ENCODE results near the gene EEF1E1. TPM values are rescaled to one million over a fixed set of nuclear protein-coding genes. Genes with fewer than 3 reads are reported as not detected.

EEF1E1 gene
- total RNA-seq, 1 experiment from 2014 or later: 147 TPM

- DNase-seq (ENCODE audit: low spot score): peak; percentile 53
- POLR2A ChIA-PET (ENCODE audit: low non-redundant PET): interaction anchor here (0.7 kb wide), 1 partner anchor 160 kb away, joined by 3 read pairs; no protein-coding TSS in a partner anchor
- H3K27ac ChIP-seq (ENCODE audit: low read depth, low read length, poor library complexity, severe bottlenecking): no peak overlapping the region
- BruUV-seq (replicated peaks): no TSS peak
- no peak overlapping the region for H3K4me3 ChIP-seq (ENCODE audit: low read depth, low read length, poor library complexity, severe bottlenecking)
- no peaks in the 10 kb centered on the region for H3K9me3 ChIP-seq (ENCODE audit: low read depth, low read length, poor library complexity, severe bottlenecking)
- H3K27me3 ChIP-seq (replicated peaks; ENCODE audit: insufficient read depth, low read depth, low read length, poor library complexity): no peaks in the 10 kb centered on the region
- peaks cover 36% of the 10 kb centered on the region for H3K36me3 ChIP-seq (ENCODE audit: insufficient read depth, low read length, poor library complexity, severe bottlenecking)
- CTCF ChIA-PET: interaction anchor here (1.0 to 1.4 kb wide), 2 partner anchors 55 to 337 kb away, joined by 3 to 15 read pairs; no protein-coding TSS in a partner anchor
- intact Hi-C loops (cut with micrococcal nuclease; ENCODE audit: unreplicated experiment): no loop called here
- TF ChIP-seq CTCF (conservative IDR thresholded peaks at IDR 0.05; ENCODE audit: low read depth, low read length) (peak; percentile 61), EZH2 (IDR thresholded peaks at IDR 0.05; ENCODE audit: borderline replicate concordance, low read depth, low read length, poor library complexity, severe bottlenecking) (no peak)
- peaks cover 11% of the 10 kb centered on the region for H3K4me1 ChIP-seq (ENCODE audit: insufficient read depth, low read length, poor library complexity, severe bottlenecking)
These were observed 43.2 kb downstream of the EEF1E1 start for GRCh38 chr6:8059129-8059528.

GRCh38 chr6:8057793-8058192 lies 44.6 kb downstream of the EEF1E1 start:
- POLR2A ChIA-PET (ENCODE audit: low non-redundant PET): no interaction called here

DNA sequence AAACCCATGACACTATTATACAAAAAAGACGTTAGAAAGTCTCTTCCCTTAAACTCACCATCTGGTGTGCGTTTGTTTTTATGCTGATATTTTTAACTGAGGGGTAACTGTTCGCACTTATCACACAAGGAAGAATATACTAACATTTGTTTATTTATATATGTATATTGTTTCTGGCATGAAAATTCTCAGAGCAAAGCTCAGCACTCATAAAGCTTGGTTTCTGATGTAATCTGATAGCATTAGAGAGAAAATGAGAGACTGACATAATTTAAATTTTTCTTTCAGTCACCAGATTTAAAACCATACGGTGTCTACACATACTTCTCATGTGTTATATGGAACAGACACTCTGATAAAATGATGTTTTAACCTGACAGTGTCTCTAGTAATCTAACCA lies 45.1 kb downstream of the EEF1E1 start:
- H3K9me3 ChIP-seq (ENCODE audit: low read depth, low read length, poor library complexity, severe bottlenecking): no peaks in the 10 kb centered on the region
- no peak for DNase-seq (ENCODE audit: low spot score)
- CTCF ChIA-PET: no interaction called here
- POLR2A ChIA-PET (ENCODE audit: low non-redundant PET): interaction anchor here (0.7 kb wide), 1 partner anchor 659 kb away, joined by 3 read pairs; no protein-coding TSS in a partner anchor
- intact Hi-C loops (cut with micrococcal nuclease; ENCODE audit: unreplicated experiment): loop anchor here (2.0 kb wide), 1 partner anchor 334 kb away; no protein-coding TSS in a partner anchor
- H3K27ac ChIP-seq (ENCODE audit: low read depth, low read length, poor library complexity, severe bottlenecking): no peak overlapping the region
- H3K4me1 ChIP-seq (ENCODE audit: insufficient read depth, low read length, poor library complexity, severe bottlenecking): no peaks in the 10 kb centered on the region
- BruUV-seq (replicated peaks): no TSS peak
- H3K4me3 ChIP-seq (ENCODE audit: low read depth, low read length, poor library complexity, severe bottlenecking): no peak overlapping the region
- H3K36me3 ChIP-seq (ENCODE audit: insufficient read depth, low read length, poor library complexity, severe bottlenecking): peaks cover 36% of the 10 kb centered on the region
- H3K27me3 ChIP-seq (replicated peaks; ENCODE audit: insufficient read depth, low read depth, low read length, poor library complexity): no peaks in the 10 kb centered on the region
- no peak for TF ChIP-seq CTCF (conservative IDR thresholded peaks at IDR 0.05; ENCODE audit: low read depth, low read length)
- TF ChIP-seq EZH2 (IDR thresholded peaks at IDR 0.05; ENCODE audit: borderline replicate concordance, low read depth, low read length, poor library complexity, severe bottlenecking): no peak

More at GRCh38 chr6:8057793-8058192, 44.6 kb downstream of the EEF1E1 start:
- BruUV-seq (replicated peaks): no TSS peak
- Histone ChIP-seq H3K9me3 (ENCODE audit: low read depth, low read length, poor library complexity, severe bottlenecking) (no peaks in the 10 kb centered on the region), H3K4me3 (ENCODE audit: low read depth, low read length, poor library complexity, severe bottlenecking) (no peak overlapping the region), H3K27ac (ENCODE audit: low read depth, low read length, poor library complexity, severe bottlenecking) (no peak overlapping the region), H3K4me1 (ENCODE audit: insufficient read depth, low read length, poor library complexity, severe bottlenecking) (peaks cover 5% of the 10 kb centered on the region), H3K27me3 (replicated peaks; ENCODE audit: insufficient read depth, low read depth, low read length, poor library complexity) (no peaks in the 10 kb centered on the region), H3K36me3 (ENCODE audit: insufficient read depth, low read length, poor library complexity, severe bottlenecking) (peaks cover 36% of the 10 kb centered on the region)
- CTCF ChIA-PET: interaction anchor here (0.6 kb wide), 1 partner anchor 1457 kb away, joined by 3 read pairs; no protein-coding TSS in a partner anchor
- intact Hi-C loops (cut with micrococcal nuclease; ENCODE audit: unreplicated experiment): loop anchor here (2.0 kb wide), 1 partner anchor 335 kb away; no protein-coding TSS in a partner anchor
- no peak for TF ChIP-seq EZH2 (IDR thresholded peaks at IDR 0.05; ENCODE audit: borderline replicate concordance, low read depth, low read length, poor library complexity, severe bottlenecking)
- no peak for TF ChIP-seq CTCF (conservative IDR thresholded peaks at IDR 0.05; ENCODE audit: low read depth, low read length)
- no peak for DNase-seq (ENCODE audit: low spot score)
